GM21619 (cell line): ENCODE data around the gene TMEM232.

Experiments
- ATAC-seq: cut with Tn5 transposase; IDR thresholded peaks from one replicate; pipeline ENCODE4 v1.9.1; 2021; ENCODE audit not compliant: unreplicated experiment

TMEM232 gene

DNA sequence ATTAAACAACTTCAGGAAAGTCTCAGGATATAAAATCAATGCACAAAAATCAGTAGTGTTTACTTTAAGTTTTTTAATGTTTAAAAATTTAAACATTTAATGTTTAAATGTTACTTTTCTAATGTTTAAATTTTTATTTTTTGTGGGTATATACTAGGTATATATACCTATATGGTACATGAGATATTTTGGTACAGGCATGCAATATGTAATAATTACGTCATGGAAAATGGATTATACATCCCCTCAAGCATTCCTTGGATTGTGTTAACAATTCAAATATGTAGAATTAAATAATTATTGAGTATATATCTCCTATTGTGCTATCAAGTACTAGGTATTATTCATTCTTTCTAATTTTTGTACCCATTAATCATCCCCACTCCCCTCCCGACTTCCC lies 291.3 kb downstream of the TMEM232 start:
- ATAC-seq, result no peak

DNA sequence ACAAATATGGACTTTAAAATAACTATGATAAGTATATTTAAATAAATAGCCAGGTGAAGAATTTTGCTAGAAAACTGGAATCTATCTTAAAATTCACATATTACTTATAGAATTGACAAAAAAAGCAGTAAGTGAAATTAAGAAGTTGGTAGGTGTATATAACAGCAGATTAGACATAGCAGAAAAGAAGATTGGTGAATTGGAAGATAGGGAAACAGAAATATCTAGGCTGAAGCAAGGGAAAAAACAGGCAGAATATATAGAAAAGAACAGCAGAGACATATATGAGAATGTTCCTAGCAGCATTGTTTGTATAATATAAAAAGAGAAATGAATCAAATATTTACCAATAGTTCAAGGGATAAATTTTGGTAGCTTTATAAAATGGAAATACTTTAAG lies 294.9 kb downstream of the TMEM232 start:
- ATAC-seq, result no peak

DNA sequence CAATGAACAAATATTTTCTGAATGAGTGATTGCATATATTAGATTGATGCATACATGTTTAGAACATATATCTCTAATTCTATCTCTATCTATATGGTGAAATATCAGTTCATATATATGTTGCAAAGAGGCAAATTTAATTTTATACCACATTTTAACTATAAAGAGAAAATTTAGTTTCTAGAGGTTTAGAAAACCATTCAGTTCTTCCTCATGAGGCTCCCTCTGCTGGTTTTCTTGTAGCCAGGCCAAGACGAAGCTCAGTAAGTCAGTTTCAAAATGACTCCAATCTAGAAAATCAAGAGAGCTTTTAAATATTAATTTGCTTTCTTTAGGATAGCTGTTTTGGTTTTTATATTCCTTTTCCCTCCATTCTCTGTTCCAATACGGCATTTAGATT lies 312.1 kb downstream of the TMEM232 start:
- no peak for ATAC-seq

DNA sequence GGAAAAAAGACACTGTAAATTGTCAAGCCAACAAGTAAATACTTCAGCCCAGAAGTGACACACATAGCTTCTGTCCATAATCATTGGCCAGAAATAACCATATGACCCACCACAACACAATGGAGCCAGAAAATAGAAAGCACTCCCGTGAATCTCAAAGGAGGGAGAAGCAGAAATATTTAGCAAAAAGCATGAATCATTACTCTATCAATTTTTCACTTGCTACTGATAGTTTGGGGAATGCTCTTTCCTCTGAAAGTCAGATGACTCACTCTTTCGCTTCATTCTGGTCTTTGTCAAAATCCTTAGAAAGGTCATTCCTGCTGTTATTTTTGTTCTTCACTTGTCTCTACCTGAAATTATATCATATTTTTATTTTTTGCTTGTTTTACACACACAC lies 312.6 kb downstream of the TMEM232 start:
- ATAC-seq, result no peak

DNA sequence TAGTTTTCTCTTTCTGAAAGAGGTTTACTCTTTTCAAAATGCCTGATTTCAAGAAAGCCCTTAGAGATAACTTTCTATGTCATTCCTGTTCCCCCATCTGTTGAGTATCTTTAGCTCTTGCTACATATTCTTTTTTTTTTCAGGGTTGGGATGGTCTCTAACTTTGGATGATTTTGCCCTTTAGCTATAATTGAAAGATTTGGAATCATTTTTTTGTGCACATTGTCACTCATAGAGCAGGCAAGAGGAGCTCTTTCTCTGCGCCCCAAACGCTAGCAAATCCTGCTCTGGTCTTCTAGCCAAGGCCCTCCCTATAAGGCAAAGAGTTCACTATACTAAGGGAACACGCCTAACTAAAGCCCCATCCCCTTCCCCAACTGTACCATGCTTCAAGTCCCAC lies 316.9 kb downstream of the TMEM232 start:
- no peak for ATAC-seq

DNA sequence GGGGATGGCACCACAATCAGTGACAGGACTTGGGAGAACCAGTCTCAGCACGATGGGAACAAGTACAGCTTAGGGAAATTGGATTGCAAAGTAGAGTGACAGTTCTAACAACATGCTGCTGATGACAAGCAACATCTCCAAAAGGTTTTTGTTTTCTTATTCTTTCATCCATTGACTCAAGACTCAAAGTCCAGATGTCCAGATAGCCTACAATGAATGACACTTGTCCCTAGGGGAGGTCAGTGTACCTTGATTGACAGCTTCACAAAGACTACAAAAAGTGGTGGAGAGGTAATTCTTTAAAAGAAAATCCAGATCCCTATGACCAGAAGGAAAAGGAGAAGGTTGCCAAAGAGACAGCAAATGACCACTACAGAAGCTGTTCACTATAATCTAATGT lies 323.9 kb downstream of the TMEM232 start:
- no peak for ATAC-seq

DNA sequence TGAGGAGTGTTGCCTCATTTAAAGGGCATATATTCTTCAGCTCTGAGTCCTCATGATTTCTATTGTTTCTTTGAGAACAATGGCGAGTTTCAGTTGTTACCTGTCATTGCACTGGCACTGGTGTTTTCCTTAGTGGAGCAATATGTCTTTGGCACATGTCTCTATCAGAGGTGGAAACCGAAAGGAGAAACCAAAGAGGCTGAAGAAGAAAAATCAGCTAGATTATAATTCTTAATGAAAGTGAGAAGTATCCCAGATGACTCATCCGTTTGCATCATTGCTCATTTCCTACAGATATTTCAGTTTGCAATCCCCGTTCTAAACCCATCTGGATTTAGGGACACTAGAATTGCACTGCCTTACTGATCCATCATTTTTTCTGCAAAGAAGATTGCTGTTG lies 324.6 kb downstream of the TMEM232 start:
- ATAC-seq, result no peak

DNA sequence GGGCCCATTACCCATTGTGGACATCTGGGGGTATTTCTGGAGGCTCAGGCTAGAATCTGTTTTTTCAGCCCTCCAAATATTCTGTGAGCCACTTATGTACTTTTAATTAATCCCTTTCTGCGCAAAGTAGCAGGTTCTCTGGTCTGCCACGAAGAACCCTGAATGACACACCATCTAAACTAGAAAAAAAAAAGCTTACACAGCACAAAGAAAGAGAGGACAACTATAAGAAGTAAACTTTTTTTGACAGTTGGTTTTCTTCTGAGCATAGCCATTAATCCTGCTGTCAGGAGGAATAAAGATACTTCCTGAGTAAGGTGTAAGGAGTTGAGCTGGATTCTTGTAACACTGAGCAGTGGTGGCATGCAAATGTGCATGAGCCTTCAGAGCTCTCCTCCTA lies 327.5 kb downstream of the TMEM232 start:
- no peak for ATAC-seq

DNA sequence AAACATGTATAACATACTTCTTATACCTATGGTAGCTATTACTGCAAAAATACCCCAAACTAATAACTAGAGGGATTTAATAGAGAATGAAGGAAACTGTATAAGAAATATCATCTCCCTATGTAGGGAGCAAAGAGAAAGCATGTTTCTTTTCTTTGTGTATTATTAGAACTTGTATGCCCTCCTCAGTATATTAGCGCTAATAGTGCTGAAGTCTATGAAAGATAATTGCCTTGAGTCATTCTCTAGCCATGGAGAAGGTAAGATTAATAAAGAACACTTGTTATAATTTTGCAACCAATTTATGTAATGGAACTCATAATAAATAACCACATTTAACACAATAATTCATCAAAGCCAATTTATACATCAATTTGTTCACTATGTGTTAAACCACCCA lies 329.2 kb downstream of the TMEM232 start:
- ATAC-seq, result no peak

DNA sequence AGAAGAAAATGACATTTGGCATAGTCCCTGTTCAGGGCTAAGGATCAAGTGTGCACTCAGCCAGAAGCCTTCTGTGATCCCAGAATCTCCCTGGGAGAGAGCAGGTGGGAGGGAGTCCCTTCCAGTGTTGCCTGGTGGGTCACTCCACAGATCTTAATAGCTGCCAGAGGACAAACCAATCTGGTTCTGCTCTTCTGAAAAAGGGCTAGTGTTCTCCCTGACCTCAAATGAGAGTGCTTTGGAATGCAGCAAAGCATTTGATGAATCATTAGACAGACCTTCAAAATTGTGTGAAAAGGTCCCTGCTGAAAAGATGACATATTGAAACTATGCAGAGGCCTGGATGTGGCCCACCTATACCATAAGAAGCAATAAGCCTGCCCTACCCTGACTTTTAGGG lies 339.7 kb downstream of the TMEM232 start:
- ATAC-seq, result no peak

DNA sequence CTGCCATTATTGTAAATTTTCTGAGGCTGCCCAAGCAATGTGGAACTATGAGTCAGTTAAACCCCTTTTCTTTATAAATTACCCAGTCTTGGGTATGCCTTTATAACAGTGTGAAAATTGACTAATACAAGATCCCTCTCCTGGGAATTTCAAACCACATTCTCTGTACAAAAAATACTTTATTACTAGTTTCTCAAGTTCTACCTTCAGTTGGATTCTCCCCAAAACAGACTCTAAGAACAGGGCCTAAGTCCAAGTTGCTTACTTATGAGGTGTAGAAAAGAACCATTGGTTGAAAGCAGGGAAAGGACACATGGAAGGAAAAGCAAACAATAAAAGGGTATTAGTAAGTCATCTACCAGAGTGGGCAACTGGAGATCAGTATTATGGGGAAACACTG lies 343.2 kb downstream of the TMEM232 start:
- no peak for ATAC-seq

DNA sequence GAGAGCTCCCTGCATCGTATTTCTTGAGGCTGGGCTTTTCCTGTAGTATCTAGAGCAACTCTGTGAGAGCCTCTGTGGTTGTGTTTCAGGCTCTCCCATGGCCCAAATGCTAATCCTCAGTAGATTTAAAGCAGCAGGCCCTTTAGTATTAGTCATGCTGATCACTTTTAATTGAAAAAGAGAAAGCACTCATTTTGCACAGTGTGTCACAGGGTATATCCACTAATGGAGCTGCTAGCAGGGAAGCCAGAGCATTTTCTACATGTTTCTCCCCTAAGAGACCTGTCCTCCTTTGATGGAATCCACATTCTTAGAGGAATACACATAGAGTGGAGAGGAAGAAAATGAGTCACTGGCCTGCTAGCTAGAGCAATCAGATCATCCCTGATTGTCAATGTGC lies 348.5 kb downstream of the TMEM232 start:
- ATAC-seq, result no peak

DNA sequence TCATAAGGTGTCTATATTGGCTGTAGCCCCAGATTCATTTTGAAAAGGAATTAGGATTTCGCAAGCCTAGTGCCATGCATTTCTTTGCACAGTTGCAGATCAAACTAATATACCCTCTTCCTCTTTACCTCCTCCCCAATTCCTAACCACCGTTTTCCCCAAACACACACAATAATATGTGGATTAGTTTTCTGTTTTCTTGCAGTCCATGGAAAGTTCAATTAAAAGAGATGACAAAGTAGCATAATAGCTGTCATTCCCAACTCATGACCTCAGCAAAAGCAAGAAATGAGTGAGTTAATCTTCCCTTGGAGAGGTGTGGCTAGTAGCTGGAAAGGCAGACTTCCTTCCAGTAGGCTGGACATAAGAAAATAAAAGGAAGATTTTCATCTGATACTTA lies 349.1 kb downstream of the TMEM232 start:
- ATAC-seq, result no peak

DNA sequence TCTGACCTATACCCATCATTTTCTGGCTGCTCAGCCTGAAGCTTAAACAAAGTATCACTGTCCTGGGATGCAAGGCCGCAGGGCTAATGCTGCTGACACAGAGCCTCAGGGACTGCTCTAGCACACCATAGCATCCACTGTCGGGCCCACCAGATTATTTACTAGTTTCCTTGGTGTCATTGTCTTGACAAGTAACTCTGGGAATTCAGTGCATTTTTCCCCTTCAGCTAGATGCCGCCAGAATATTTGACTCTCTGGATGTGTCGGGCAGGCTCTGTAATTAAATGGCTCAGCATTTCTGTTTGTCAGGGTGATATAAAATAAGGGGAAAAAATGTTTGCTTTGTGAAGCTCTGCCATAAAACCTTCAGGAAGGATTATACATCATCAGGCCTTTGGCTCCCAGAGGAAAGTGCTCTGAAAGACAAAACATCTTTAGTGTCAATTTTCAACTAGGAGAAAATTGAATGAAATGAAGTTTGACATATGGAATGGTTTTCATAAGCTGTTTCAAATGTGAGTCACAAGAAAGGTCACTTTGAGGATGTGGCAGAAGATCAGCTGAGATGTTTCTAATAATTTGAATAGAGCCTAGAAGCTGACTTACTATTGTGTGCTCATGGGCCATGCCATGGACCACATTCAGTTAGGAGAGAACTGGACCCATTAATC lies 350.1 kb downstream of the TMEM232 start:
- no peak for ATAC-seq

DNA sequence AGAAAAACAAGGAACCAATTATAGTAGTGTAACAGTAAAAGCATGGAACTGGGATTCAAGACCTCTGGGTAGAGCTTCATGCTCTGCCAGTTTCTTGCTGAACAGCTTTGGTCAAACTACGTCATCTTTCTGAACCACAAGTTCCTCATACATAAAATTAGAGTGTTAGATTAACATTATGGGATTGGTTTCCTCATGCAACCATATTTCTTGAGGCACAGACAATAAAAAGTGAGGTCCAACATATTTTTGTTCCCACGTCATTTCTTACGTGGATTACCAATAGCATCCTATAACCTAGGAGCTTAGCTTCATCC lies 354.8 kb downstream of the TMEM232 start:
- peak; percentile 81 for ATAC-seq

DNA sequence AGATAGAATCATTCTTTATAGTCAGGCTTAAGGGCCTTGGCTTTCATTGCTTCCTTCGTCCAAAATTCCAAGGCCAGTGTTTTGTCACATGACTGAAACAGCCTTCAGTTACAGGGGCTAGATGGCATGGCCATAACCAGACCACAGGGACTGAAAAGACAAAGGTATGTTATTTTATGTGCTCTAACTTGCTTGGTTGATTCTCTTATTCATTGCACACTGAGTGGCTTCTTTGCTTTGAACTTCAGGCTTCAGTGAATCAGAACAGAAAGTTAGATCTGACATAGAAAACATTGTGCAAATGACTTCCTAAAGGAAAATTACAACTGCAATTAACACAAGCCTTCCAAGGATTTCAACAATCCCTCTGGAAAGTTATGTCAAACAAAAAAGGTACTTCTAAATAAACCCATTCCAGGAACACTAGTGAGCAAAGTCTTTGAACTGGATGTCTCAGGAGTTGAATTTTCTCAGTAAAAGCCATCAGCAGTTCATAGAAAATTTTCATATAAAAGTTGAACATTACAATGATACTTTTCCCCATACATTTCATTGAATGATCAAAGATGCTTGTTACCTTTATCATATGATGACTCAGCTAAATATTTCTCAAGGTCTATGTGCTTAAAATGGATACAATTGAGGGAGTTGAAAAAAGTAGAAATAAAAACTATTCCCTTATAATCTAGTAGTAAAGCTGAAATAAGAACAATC lies 355.3 kb downstream of the TMEM232 start:
- peak; percentile 41 for ATAC-seq
